B cell (primary cell): Measurements from ENCODE around the gene SMIM22. TPM values are rescaled to one million over a fixed set of nuclear protein-coding genes. Genes with fewer than 3 reads are reported as not detected.
A peak's percentile ranks its signal among the peaks of the same experiment; 100 is the strongest.

ENCODE experiments used
- ATAC-seq: fragments of 200-7000 bp; cut with Tn5 transposase; one replicate; pipeline ENCODE4 v1.10.0; 2021; ENCODE audit warnings: low read depth, mild to moderate bottlenecking, moderate number of reproducible peaks, moderate library complexity
- CTCF ChIA-PET: fragments of 350-600 bp; sonication (Branson Sonifier 250); formaldehyde crosslinking; loops from one replicate; lab custom pipeline; 2021; ENCODE audit warnings: antibody characterized with exemption, inconsistent platforms; lab: Charles Lee
- POLR2A ChIA-PET: fragments of 350-600 bp; sonication (Branson Sonifier 250); formaldehyde crosslinking; loops from one replicate; lab custom pipeline; 2021; ENCODE audit warnings: antibody characterized with exemption; lab: Charles Lee
- DNase-seq: peaks from one replicate; pipeline ENCODE4 v3.0.0; 2013
- H2AFZ ChIP-seq: 2 replicates; pipeline ENCODE4 v1.6.1; 2012; ENCODE audit warnings: mild to moderate bottlenecking, low read depth, low read length; ENCODE audit not compliant: insufficient read depth, poor library complexity, severe bottlenecking
- H3K27ac ChIP-seq, 2 donors: 1 replicate in 1 of 2; 2 replicates in 1 of 2; pipeline ENCODE4 v1.5.1; 2012 to 2013; ENCODE audit warnings: low read length in 2 of 2, mild to moderate bottlenecking in 2 of 2, moderate library complexity in 1 of 2
- H3K27me3 ChIP-seq, 4 experiments: fragments of 200-600 bp in 1 of 4; sonication (generic) in 1 of 4; replicated peaks in 1 of 4; 1 replicate in 2 of 4; 2 replicates in 2 of 4; pipeline versions ENCODE4 v1.6.1 to v1.7.0; 2013 to 2016; ENCODE audit warnings: low read length in 3 of 4, mild to moderate bottlenecking in 2 of 4, mixed read lengths in 1 of 4, moderate library complexity in 1 of 4; ENCODE audit not compliant: insufficient read depth in 4 of 4, control insufficient read depth in 3 of 4; ENCODE audit errors: control extremely low read depth in 1 of 4
- H3K36me3 ChIP-seq, 2 experiments: replicated peaks in 1 of 2; 1 replicate in 1 of 2; 2 replicates in 1 of 2; pipeline versions ENCODE4 v1.6.1 to v1.7.1; 2013; ENCODE audit warnings: low read length in 1 of 2; ENCODE audit not compliant: insufficient read depth in 2 of 2, control insufficient read depth in 1 of 2; ENCODE audit errors: control extremely low read depth in 1 of 2, extremely low read depth in 1 of 2
- H3K4me1 ChIP-seq, 2 donors: fragments of 200-600 bp in 1 of 2; sonication (generic) in 1 of 2; 1 replicate in 1 of 2; 2 replicates in 1 of 2; pipeline versions ENCODE4 v1.5.1 to v1.6.1; 2013 to 2017; ENCODE audit warnings: low read length in 2 of 2; ENCODE audit not compliant: control insufficient read depth in 2 of 2, insufficient read depth in 2 of 2
- H3K4me2 ChIP-seq: replicated peaks from 2 replicates; pipeline ENCODE3; 2012; ENCODE audit warnings: mild to moderate bottlenecking, low read depth, low read length; ENCODE audit not compliant: poor library complexity, severe bottlenecking
- H3K4me3 ChIP-seq, 5 experiments: fragments of 200-600 bp in 1 of 5; sonication (generic) in 1 of 5; 1 replicate in 3 of 5; 2 replicates in 2 of 5; pipeline versions ENCODE4 v1.5.1 to v1.7.0; 2011 to 2016; ENCODE audit warnings: low read length in 4 of 5, mild to moderate bottlenecking in 4 of 5, low read depth in 2 of 5, control low read depth in 1 of 5, moderate library complexity in 1 of 5; ENCODE audit not compliant: insufficient read depth in 1 of 5; ENCODE audit errors: control extremely low read depth in 1 of 5, extremely low read depth in 1 of 5
- H3K79me2 ChIP-seq: fragments of 200-600 bp; sonication (generic); one replicate; pipeline ENCODE4 v1.6.0; 2016; ENCODE audit warnings: low read length; ENCODE audit not compliant: control insufficient read depth, insufficient read depth
- H3K9ac ChIP-seq: fragments of 200-600 bp; sonication (generic); 2 replicates; pipeline ENCODE4 v1.6.1; 2017; ENCODE audit warnings: mild to moderate bottlenecking, low read length, moderate library complexity
- H3K9me3 ChIP-seq, 3 donors: one replicate each; pipeline versions ENCODE4 v1.6.1 to v1.7.1; 2013; ENCODE audit warnings: low read length in 2 of 3; ENCODE audit not compliant: control insufficient read depth in 2 of 3, insufficient read depth in 1 of 3; ENCODE audit errors: control extremely low read depth in 1 of 3
- H4K20me1 ChIP-seq: 2 replicates; pipeline ENCODE4 v1.6.0; 2012; ENCODE audit warnings: mild to moderate bottlenecking, low read length; ENCODE audit not compliant: insufficient read depth, control insufficient read depth, poor library complexity, severe bottlenecking
- H3K27ac Mint-ChIP-seq: one replicate; pipeline ENCODE4 v1.8.0; 2021; ENCODE audit warnings: mixed read lengths
- H3K27me3 Mint-ChIP-seq: one replicate; pipeline ENCODE4 v1.8.0; 2021; ENCODE audit warnings: mixed read lengths
- H3K4me1 Mint-ChIP-seq: one replicate; pipeline ENCODE4 v1.8.0; 2021; ENCODE audit warnings: mixed read lengths
- H3K4me3 Mint-ChIP-seq: one replicate; pipeline ENCODE4 v1.8.0; 2021; ENCODE audit warnings: mixed read lengths
- H3K9me3 Mint-ChIP-seq: one replicate; pipeline ENCODE4 v1.8.0; 2022; ENCODE audit warnings: mixed read lengths; ENCODE audit not compliant: insufficient read depth
- EZH2 ChIP-seq: IDR thresholded peaks from 2 replicates; pipeline ENCODE4 v1.6.1; 2012; ENCODE audit warnings: borderline replicate concordance, low read depth, mild to moderate bottlenecking, moderate library complexity, low read length; ENCODE audit not compliant: insufficient read depth, poor library complexity, severe bottlenecking
- WGBS: methylation state at CpG from one replicate; pipeline ENCODE4 v1.1.5; 2013; ENCODE audit warnings: missing lambda C conversion rate; ENCODE audit not compliant: insufficient coverage; 5-methylcytosine and 5-hydroxymethylcytosine counted together
- intact Hi-C: fragments of 100-400 bp; cut with micrococcal nuclease; formaldehyde crosslinking; loops from one replicate; pipeline ENCODE4 v1.10.0; 2022
- polyA plus RNA-seq: library from polyadenylated mRNA; depleted of rRNA; stranded (reverse); fragments of >200 nt; gene quantifications from 2 replicates; pipeline ENCODE4 v1.2.3, GENCODE V29; 2012
- total RNA-seq, 2 donors: library from RNA; stranded (reverse); fragments of 120-200 nt in 1 of 2; gene quantifications; 1 replicate in 1 of 2; 2 replicates in 1 of 2; pipeline versions ENCODE4 v1.2.3 to v1.2.4, GENCODE V29; 2013 to 2022
- TF ChIP-seq, protein P1 (sequence below): fragments of 200-600 bp; IDR thresholded peaks from one replicate; pipeline ENCODE4 v1.8.0; 2022; ENCODE audit warnings: antibody characterized with exemption, mild to moderate bottlenecking

Gene SMIM22
- total and polyA plus RNA-seq, 2 donors (not counting 1 experiment from before 2014, with no cell fraction given) = not detected

GRCh38 chr16:4748682-4749411 lies 46.3 kb upstream of the SMIM22 start:
- H3K9me3 ChIP-seq = no peaks in the 10 kb centered on the region
- peaks cover 22% of the 10 kb centered on the region for H3K4me1 Mint-ChIP-seq
- H3K27me3 Mint-ChIP-seq = no peaks in the 10 kb centered on the region
- ATAC-seq = no peak
- POLR2A ChIA-PET = no interaction called here
- peak overlapping the region; percentile 20 for H3K27ac Mint-ChIP-seq
- H3K79me2 ChIP-seq = peaks cover 8% of the 10 kb centered on the region
- H3K4me2 ChIP-seq = no peak overlapping the region
- 92% methylated on average over 12 of the region's 16 CpGs for WGBS
- TF ChIP-seq EZH2 = no peak
- TF ChIP-seq, protein P1, sequence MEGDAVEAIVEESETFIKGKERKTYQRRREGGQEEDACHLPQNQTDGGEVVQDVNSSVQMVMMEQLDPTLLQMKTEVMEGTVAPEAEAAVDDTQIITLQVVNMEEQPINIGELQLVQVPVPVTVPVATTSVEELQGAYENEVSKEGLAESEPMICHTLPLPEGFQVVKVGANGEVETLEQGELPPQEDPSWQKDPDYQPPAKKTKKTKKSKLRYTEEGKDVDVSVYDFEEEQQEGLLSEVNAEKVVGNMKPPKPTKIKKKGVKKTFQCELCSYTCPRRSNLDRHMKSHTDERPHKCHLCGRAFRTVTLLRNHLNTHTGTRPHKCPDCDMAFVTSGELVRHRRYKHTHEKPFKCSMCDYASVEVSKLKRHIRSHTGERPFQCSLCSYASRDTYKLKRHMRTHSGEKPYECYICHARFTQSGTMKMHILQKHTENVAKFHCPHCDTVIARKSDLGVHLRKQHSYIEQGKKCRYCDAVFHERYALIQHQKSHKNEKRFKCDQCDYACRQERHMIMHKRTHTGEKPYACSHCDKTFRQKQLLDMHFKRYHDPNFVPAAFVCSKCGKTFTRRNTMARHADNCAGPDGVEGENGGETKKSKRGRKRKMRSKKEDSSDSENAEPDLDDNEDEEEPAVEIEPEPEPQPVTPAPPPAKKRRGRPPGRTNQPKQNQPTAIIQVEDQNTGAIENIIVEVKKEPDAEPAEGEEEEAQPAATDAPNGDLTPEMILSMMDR = no peak
- no peaks in the 10 kb centered on the region for H3K9me3 Mint-ChIP-seq
- H3K27me3 ChIP-seq = no peaks in the 10 kb centered on the region
- intact Hi-C loops = no loop called here
- no peaks in the 10 kb centered on the region for H4K20me1 ChIP-seq
- H3K9ac ChIP-seq = no peak overlapping the region
- peaks cover 0 to 19% of the 10 kb centered on the region in 2 donors for H3K4me1 ChIP-seq
- peaks cover 2 to 29% of the 10 kb centered on the region in 2 experiments for H3K36me3 ChIP-seq
- H3K27ac ChIP-seq = no peak overlapping the region
- H3K4me3 Mint-ChIP-seq = no peak overlapping the region
- DNase-seq = no peak
- H2AFZ ChIP-seq = no peak overlapping the region
- CTCF ChIA-PET = no interaction called here
- no peak overlapping the region for H3K4me3 ChIP-seq

DNA sequence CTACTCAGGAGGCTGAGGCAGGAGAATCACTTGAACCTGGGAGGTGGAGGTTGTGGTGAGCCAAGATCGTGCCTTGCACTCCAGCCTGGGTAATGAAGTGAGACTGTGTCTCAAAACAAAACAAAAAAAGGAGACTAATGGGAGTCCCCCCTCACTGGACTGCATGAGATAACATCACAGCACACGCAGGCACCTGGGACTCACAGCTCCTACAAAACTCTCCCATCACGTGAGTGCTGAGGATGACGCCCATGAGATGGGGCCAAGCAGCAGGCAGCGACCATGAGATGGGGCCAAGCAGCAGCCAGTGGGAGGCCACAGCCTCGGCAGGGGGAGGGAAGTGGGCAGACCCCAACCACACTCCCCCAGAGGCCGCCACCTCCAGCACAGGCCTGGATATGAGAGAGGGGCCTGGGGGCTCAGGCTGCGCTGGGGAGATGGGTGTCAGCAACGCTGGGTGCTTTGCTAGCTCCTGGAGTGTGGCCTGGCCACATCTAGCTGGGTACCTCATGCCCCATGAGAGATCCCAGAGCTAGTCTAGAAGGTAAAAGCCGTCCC lies 45.4 kb upstream of the SMIM22 start:
- ATAC-seq (no peak), DNase-seq (no peak)
- Mint-ChIP-seq H3K9me3 (no peaks in the 10 kb centered on the region), H3K27ac (no peak overlapping the region), H3K4me3 (no peak overlapping the region), H3K27me3 (no peaks in the 10 kb centered on the region), H3K4me1 (peaks cover 22% of the 10 kb centered on the region)
- peaks cover 0 to 19% of the 10 kb centered on the region in 2 donors for H3K4me1 ChIP-seq
- H3K4me3 ChIP-seq = no peak overlapping the region
- CTCF ChIA-PET = interaction anchor here (0.6 kb wide), 1 partner anchor 108 kb away, joined by 5 read pairs; no protein-coding TSS in a partner anchor
- peaks cover 13% of the 10 kb centered on the region for H3K79me2 ChIP-seq
- TF ChIP-seq EZH2 = no peak
- TF ChIP-seq, protein P1 = no peak
- intact Hi-C loops = no loop called here
- 82% methylated on average over 6 of the region's 10 CpGs for WGBS
- POLR2A ChIA-PET = no interaction called here
- H3K27ac ChIP-seq = no peak overlapping the region
- peaks cover 1% of the 10 kb centered on the region for H4K20me1 ChIP-seq
- peaks cover 0 to 2% (median 0%) of the 10 kb centered on the region in 3 donors for H3K9me3 ChIP-seq
- H2AFZ ChIP-seq = no peak overlapping the region
- peaks cover 2 to 31% of the 10 kb centered on the region in 2 experiments for H3K36me3 ChIP-seq
- H3K4me2 ChIP-seq = no peak overlapping the region
- no peaks in the 10 kb centered on the region for H3K27me3 ChIP-seq
- H3K9ac ChIP-seq = no peak overlapping the region
